NCI-H1417 (cell line): ENCODE data around the gene IGF1.
"Not testable (repeated sequence)": the region's sequence is repeated elsewhere in the genome, so short reads cannot be mapped to it uniquely, and the experiment has no call there.

ENCODE experiments used
- DNase-seq, 3 experiments: peaks; one replicate each; lab custom pipeline; 2025; lab: John Stamatoyannopoulos, UW

The IGF1 gene

DNA sequence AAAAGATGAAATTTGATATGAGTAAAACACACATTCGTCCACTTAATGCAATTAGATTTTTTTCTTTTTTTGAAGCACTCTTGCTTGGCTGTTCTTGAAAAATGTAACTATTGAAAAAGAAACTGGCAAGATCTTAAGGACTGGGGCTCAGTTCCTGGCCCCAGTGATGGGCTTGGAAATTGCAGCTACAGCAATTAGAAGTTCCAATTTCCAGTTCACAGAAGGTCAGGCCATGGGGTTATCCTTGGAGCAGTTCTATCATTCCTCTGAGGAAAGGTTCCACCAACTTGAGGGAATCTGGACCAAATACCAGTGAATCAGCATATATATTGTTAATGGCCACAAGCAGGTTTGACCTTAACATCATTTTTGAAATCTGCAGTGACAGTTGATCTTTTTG is 18.9 kb downstream of the IGF1 start:
- DNase-seq, result no peak

DNA sequence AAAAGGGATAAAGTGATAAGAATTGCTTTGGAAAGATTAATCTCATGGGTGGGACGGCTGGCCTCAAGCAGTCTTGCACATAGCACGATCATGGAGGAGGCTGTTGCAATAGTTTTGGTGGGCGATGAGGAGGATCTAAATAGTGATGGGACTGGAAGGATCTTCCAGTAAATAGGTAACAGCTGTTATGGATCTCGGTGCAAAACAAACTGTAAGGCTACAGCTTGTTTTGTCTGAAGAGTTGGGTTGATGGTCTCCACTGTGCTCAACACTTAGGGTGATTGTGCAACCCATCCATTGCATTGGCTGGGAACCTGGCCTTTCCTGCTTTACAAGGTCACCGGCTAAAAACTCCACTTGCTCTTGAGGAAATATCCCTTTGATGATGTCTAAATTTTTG is 21.0 kb downstream of the IGF1 start:
- DNase-seq, result no peak

DNA sequence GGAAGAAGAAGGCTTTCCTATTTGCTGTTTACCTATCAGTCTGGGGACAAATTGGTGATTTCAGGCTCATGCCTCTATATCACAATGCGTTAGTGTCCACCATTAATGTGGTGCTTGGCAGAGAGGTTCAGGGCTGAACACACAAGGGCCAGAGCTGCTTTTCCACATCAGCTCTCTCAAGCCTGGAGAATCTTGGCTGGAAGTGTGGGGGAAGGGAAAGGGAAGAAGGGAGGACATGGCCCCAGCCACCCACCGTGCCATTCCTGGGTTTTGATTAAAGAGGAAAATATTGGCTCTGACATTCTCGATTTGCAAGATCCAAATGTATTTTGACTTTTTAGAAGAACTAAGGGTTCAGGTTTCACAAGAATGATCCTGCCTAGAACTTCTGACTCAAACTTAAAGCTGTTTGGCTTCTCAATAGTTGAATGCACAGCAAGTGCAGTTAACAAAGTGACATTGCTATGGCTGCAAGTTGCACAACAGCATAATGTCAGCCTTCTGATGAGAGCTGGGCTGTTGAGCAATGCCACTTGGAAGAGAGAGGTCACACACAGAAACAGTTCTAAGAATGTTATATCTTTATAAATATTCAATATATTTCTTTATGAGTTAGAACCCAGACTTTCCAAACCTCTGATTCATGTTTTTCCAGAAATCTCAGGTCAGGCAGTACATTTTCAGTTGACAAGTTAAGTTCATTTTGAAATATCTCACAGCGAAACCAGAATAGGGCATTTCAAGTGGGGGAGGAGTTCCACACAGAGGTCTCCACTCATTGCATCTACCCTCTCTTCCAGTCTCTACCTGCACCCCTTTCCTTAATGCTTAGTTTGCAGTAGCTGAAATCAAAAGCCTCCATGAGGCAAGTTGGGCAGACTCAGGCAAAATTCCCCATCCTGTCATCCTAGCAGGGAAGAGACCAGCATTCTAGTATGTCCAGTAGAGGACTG is 25.3 kb downstream of the IGF1 start:
- no peak for DNase-seq

DNA sequence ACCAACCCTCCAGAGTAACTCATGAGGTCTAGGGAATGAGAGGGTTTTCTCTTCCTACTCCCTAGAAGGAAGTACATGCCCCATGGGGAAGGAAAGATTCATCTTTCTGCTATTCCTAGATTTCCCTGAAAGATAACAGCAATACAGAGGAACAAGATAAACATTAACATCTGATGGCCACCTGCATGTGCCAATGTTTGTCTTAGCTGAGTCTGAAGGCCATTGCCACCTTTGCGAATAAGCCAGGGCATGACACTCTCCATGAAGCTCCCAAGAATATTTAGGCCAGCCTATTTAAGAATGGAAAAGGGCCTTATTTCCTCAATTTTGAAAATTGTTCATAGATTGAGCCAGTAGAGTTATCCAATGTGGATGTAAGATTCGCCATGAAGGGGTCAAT is 26.0 kb downstream of the IGF1 start:
- no peak for DNase-seq

DNA sequence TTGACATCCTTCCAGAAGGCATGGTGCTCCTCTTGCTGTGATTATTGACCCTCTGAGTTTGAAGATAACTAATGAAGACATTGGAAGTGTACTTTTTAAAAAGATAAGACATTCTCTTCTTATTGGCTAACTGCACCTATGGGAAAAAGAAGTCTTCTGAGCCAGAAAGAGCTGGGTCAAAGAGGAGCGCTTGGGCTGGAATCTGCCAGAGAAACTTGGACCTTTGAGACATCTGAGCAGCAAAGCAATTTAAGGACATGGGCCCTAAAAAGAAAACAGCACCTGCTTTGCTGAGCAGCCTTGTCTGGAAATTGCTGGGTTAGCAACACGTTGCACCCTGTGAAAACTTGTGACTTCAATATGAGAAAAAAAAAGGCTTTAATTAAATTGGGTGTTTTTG is 27.8 kb downstream of the IGF1 start:
- DNase-seq, result no peak

DNA sequence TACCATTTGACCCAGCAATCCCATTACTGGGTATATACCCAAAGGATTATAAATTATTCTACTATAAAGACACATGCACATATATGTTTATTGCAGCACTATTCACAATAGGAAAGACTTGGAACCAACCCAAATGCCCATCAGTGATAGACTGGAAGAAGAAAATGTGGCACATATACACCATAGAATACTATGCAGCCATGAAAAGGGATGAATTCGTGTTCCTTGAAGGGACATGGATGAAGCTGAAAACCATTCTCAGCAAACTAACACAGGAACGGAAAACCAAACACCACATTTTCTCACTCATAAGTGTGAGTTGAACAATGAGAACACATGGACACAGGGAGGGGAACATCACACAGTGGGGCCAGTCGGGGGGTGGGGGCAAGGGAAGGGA is 31.3 kb downstream of the IGF1 start:
- DNase-seq, result not testable (repeated sequence)

DNA sequence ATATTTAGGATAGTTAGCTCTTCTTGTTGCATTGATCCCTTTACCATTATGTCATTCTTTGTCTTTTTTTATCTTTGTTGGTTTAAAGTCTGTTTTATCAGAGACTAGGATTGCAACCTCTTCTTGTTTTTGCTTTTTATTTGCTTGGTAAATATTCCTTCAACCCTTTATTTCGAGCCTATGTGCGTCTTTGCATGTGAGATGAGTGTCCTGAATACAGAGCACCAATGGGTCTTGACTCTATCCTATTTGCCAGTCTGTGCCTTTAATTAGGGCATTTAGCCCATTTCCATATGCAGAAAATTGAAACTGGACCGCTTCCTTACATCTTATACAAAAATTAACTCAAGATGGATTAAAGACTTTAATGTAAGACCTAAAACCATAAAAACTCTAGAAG is 32.9 kb downstream of the IGF1 start:
- not testable (repeated sequence) for DNase-seq

DNA sequence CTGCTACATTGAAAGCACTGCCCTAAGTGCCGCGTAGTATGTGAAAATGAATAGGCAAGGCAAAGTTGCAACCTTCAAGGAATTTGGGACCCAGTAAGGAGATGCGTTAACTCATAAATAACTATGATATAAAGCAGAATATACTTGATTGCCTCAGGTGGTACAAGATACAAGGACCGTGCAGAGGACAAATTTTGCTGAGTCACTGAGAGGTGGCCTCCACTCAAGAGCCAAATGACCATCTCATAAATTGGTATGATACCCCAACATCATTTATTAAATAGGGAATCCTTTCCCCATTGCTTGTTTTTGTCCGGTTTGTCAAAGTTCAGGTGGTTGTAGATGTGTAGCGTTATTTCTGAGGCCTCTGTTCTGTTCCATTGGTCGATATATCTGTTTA is 35.7 kb downstream of the IGF1 start:
- no peak for DNase-seq

DNA sequence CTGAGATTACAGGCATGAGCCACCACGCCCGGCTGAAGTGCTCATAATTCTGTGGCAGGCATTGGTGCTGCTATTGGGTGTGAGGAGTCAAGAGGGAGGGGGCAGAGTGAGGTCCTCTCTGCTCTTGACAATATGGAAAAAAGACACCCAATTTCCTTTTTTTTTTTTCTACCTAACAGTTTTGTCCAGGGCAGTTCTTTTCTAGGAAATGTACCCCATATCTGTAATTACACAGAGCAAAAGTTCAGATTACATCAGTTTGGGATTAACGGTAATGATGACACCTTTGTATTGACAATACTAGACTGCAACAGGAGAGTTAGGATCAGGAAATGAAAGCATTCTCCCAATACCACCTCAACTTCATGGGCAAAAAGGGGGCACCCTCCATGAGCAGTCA is 36.3 kb downstream of the IGF1 start:
- DNase-seq, result no peak

DNA sequence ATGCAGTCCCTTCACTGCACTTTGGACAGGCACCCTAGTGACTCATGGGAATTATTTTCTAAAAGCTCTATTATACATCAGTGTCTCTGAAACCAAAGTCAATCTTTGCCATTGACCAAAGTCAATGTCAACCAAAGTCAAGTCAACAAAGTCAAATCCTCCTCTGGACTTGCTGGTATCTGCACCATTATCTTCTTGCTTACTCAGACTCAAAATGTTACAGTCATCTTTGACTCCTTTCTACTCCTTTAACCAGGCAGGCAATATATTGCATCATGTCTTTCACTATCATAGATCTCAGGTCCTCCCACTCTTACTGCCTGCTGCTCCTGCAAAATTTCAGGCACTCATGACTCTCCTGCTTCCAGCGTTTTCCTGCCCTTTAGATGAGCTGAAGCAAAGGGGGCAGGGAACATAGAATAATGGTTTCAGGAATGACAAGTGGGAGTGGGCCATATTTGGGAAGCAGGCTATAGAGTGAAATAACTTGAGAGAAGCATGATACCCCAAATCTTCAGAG is 39.2 kb downstream of the IGF1 start:
- no peak for DNase-seq

DNA sequence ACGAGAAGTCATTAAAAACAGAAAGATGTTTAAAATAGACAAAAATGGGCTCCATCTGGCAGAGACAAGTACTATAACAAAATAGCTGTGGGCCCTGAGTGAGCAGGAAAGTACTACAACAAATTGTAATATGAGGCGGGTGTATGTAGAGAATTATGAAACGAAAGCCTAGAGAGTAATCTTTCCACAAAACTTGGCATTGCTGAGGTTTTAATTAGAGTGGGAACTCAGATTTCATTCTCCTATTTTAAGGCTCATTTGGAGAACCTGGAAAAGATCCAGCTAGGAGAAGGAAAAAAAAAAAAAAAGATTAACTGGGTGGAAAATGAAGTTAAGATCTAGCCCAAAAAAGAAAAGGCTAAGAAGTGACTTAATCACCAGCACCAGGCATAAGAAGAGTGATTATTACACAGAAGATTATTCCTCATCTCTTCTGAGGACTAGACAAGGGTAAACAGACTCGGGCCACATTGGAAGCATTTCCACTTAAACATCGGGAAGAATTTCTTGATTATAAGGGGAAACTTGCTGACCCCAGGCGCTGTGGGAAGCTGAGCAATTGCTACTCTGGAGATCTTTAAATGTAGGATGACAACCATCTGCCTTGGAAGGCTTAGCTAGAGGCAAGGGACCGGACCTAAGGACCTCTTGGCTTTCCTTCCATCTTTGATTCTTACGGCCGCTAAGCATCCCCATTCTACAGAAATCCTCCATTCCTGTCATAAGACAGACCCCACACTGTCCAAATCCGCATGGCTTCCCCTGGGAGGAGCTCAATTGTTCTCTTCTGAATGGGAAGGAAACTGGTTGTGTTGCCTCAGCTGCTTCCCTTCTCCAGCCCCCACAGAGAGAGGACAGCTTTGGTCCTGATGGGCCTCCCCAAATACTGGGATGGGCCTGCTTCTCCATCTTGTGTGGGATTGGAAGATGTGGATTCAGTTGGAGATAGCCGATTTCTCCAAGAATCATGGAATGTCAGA is 40.6 kb downstream of the IGF1 start:
- DNase-seq, result no peak

DNA sequence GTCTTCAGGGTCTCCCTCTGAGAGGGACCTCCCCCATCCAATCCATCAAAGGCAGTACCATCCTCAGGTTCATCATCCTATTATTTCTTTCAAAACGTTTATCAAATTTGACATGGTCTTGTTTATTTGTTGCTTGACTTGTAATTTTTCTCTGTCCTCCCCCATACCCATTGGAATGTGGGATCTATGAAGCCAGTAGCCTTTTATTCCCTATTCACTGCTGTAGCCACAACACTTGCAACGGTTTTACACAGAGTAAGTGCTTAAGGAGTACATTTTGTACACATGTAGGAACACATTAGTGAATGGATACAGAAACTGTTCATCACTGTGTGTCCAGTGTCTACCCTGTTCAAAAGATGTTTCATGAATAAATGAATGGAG is 41.5 kb downstream of the IGF1 start:
- DNase-seq, result no peak

DNA sequence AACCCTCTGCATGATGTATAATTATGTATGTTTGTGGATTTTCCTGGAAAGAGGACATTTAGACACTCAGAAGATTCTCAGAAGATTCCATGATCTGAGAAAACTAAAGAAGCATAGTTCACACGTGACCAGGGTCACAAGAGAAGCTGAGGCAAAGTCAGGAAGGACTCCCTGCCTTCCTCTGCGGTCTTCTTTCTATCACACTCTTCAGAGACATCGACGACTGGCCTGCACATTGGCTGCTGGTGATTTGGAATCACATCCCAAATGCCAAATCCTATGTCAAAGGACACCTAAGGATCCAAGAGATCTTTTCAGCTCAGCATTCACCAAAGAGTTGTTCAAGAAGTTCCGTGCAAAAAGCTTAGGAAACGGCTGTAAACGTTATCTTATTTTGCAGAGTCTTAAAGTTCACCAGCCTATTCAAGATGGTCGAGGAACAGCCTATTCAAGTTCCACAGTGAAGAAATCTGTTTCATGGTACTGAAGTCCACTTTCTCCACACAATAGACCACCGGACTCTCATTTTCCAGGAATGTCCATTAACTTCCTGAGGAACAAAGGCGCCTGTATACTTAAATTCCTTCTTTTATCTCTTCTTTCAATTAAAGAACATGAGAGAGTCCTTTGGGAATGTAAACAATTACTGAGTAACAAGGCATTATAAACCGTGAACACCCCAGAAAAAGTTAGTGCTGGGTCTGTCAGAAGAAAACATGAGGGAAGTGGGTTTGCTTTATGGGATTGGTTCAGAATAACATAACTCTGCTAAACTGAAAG is 42.1 kb downstream of the IGF1 start:
- no peak for DNase-seq

DNA sequence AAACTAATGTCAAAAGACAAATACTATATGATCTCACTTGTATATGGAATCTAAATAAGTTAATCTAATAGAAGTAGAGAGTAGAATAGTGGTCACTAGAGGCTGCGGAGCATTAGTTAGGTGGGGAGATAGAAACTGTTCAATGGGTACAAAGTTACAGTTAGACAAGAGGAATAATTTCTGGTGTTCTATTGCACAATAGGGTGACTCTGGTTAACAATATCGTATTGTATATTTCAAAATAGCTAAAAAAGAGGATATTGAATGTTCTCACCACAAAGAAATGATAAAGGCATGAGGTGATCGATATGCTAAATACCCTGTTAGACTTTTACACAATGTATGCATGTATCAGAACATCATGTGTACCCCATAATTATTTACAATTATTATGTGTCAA is 42.9 kb downstream of the IGF1 start:
- DNase-seq, result no peak

DNA sequence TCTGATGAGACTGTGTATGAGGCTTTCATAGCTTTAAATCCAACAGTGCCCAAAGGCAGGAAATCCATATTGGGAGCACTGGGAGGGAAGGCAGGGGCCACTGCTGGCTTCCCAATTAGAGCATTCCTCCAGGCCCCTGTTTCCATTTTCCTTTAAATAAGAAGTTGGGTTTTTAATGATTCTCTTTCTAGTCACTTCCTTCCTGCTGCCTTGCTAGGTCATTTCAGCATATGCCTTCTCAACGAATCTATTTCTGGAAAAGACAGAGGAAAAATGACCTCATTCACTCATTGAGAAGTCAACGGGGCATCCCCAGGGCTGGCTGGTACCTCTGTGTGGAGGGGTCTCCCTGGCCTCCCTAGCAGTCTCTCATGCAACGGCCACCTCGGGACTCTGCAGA is 43.5 kb downstream of the IGF1 start:
- no peak for DNase-seq

DNA sequence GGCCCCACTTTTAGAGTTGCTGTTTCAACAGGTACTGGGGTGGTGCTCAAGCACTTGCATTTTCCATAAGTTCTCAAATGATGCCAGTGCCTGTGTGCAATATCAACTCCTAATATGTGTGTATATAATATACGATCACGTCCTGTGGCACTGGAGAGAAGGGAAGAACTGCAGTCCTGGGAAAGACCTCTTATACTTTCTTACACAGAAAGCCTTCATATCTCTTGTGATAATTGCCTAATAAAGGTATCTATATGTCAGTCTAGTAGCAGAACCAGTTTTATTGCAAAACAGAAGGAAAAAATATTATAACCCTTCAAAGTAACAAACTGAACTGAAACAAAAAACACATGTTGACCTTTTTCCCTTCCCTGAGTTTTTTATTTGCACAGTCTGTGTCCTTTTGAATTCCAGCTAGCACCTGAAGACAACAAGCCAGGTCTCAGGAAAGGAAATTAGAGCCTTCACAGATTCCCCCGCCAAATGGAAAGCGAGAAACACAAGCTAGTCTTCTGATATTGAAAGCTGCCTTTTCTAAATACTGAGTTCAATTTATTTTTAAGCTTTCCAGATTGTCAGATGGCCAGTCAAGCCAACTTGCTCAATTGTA is 44.4 kb downstream of the IGF1 start:
- DNase-seq, result no peak

DNA sequence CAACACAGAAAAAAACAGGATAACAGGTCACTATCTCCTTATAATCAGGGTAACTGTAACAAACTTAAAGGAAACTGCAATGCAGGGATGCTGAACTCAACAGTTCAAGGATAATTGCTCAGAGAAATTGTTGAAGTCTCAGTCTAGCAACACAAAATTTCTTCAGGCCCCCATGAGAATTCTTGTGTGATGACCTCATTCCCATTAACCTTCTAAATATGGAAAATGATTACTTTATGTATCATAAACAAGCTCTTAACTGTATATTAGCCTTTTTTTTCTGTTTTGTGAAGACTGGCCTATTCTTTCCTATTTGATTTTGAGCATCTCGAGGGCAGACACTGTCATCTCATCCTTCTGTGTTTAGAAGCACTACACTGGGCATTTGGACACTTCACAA is 47.1 kb downstream of the IGF1 start:
- no peak for DNase-seq

DNA sequence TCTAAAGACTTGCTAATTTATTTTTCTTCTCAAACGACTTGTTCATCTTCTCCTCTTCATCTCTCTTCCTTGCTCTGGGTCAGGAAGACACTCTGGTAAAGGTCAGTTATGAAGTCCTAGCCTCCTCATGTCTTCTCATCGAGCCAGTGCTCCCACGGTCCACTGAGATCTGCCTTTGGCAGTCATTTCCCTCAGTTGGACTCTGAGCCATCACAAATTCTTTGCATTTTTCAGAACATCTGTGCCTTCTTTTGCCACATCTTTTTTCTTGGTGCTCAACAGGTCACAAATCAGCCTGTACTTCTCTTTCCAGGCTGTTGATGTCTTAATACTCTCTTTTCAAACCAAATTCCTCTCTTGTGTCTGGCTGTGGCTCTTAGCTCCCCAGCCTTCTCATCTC is 49.7 kb downstream of the IGF1 start:
- no peak for DNase-seq

DNA sequence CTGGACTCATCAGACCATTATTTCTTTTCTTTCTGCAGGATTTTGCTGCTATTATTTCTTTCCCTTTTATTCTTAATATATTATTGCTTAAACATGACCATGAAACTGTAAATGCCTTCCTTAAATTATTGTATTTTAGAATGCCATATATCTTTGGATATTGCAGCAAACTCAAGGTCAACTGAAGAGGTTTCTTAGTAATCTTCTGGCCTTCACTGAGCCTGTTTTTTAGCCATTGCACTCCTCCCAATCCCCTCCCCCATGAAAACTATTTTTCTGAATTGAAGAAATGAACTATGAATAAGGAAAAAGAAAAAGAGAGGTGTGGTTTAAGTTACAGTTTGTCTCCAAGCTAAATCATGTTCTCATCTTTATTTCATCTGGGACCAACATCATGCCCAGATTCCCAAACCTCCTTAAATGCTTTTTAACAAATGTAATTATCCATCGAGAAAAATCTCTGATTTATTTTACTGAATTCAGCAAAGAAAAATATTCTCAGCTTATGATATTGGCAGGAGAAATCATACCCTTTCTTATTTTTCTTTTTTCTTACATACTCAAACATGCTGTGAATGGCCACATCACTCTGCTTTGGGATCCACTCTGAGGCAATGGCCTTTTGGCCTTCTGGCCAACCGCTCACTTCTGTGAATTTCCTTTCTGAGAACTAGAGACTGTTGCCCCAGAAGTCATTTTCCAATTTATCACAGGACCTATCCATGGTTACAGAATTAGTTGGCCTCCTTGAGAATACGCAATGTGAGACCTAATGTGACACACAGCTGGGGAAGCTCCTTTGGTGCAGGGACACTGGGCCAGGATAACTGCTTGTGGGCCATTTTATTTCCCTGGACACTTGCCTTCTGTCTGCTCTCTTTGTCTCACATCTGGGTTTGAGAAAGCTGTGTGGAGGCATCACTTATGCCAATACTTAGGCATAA is 50.9 kb downstream of the IGF1 start:
- DNase-seq, result no peak

DNA sequence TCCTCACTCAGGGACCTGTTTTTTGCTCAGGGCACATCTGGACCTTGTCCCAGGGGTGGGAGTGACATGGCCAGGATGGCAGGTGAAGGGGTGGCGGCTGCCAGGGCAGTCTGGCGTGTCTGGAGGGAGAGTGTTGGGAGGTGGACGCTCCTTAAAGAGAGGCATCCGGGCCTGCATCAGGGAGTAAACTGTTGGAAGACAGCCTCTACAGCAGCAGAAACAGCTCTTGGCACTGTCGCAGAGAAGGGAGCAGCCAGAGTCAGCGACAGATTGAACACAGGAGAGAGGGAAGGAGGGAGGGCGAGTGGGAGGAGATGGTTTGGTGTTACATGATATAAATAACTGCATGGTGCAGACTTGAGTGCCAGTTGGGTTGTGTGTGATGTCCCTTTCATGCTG is 52.8 kb downstream of the IGF1 start:
- DNase-seq, result no peak
